ENCODE data around the gene FFAR4. TPM values are rescaled to one million over a fixed set of nuclear protein-coding genes. Genes with fewer than 3 reads are reported as not detected.

FFAR4 gene
- total and polyA plus RNA-seq, 2 of the 8 experiments (the other 6 are each of a cell fraction or from before 2014, with no cell fraction given) = not detected

GRCh38 chr10:93570383-93570782 is 3.9 kb downstream of the FFAR4 start:
- Histone ChIP-seq H4K8ac (ENCODE audit: extremely low read depth, insufficient read depth, low read length) (no peak overlapping the region), H3K56ac (replicated peaks; ENCODE audit: insufficient read length, low read depth, low read length) (no peak overlapping the region), H3K27me3 (replicated peaks in 1 of 4; ENCODE audit: control insufficient read depth in 3 of 4, extremely low read depth in 1 of 4, insufficient read depth in 3 of 4, low read length in 3 of 4) (peaks cover 33 to 66% (median 58%) of the 10 kb centered on the region in 4 experiments), H3K14ac (ENCODE audit: insufficient read length) (no peak overlapping the region), H3K4me1 (replicated peaks in 1 of 4; ENCODE audit: control insufficient read depth in 3 of 4, insufficient read depth in 4 of 4, low read length in 3 of 4) (peaks cover 3 to 9% (median 7%) of the 10 kb centered on the region in 4 experiments), H3K9ac (replicated peaks in 1 of 4; ENCODE audit: extremely low read depth in 1 of 4, low read depth in 3 of 4, low read length in 3 of 4) (no peak overlapping the region), H4K20me1 (replicated peaks in 1 of 2; ENCODE audit: control insufficient read depth in 1 of 2, insufficient read depth in 2 of 2, low read length in 2 of 2) (peaks cover 0 to 2% of the 10 kb centered on the region in 2 experiments), H2BK20ac (ENCODE audit: low read length) (no peak overlapping the region), H3K9me3 (ENCODE audit: insufficient read depth in 2 of 2, low read depth in 1 of 2, low read length in 1 of 2) (no peaks in the 10 kb centered on the region), H2BK120ac (replicated peaks; ENCODE audit: low read depth, low read length) (no peak overlapping the region), H3K79me1 (ENCODE audit: low read depth, low read length) (no peaks in the 10 kb centered on the region), H2BK12ac (ENCODE audit: low read depth, low read length) (no peak overlapping the region), H4K91ac (replicated peaks; ENCODE audit: insufficient read length, low read length) (no peak overlapping the region), H3K4me2 (ENCODE audit: insufficient read depth in 1 of 2, low read depth in 2 of 2, low read length in 2 of 2) (no peak overlapping the region), H3K4ac (replicated peaks; ENCODE audit: insufficient read length, low read depth, low read length) (no peak overlapping the region), H2AK5ac (ENCODE audit: low read depth, low read length) (no peak overlapping the region), H4K5ac (ENCODE audit: insufficient read length, low read depth, low read length) (no peak overlapping the region), H3K4me3 (ENCODE audit: extremely low read depth in 1 of 4, insufficient read depth in 2 of 4, low read depth in 3 of 4, low read length in 4 of 4) (no peak overlapping the region), H2BK5ac (ENCODE audit: low read depth, low read length) (no peak overlapping the region), H3K79me2 (ENCODE audit: control insufficient read depth in 1 of 2, insufficient read depth in 2 of 2, low read length in 2 of 2) (no peaks in the 10 kb centered on the region), H3K23me2 (ENCODE audit: low read depth, low read length) (peaks cover 4% of the 10 kb centered on the region; the same call in 1 of the 2 replicates), H3K36me3 (ENCODE audit: control insufficient read depth in 2 of 4, insufficient read depth in 4 of 4, low read length in 3 of 4) (no peaks in the 10 kb centered on the region; a peak in 1 of 8 replicates), H3K27ac (ENCODE audit: low read depth, low read length) (no peak overlapping the region), H2BK15ac (ENCODE audit: low read length) (no peak overlapping the region), H2AFZ (ENCODE audit: low read length) (no peak overlapping the region), H3K23ac (ENCODE audit: insufficient read length) (no peak overlapping the region), H3K18ac (ENCODE audit: extremely low read depth, low read length) (no peak overlapping the region)
- no peak for FAIRE-seq
- CTCF ChIA-PET (ENCODE audit: partially characterized antibody) = interaction anchor here (0.6 to 1.2 kb wide), 5 partner anchors 12 to 648 kb away, joined by 3 to 5 read pairs (median 4); no protein-coding TSS in a partner anchor
- DNase-seq (ENCODE audit: low read depth in 1 of 2, low spot score in 2 of 2) = no peak
- TF ChIP-seq POU5F1 (IDR thresholded peaks at IDR 0.05; ENCODE audit: low read depth, low read length) (no peak), EP300 (IDR thresholded peaks at IDR 0.05; ENCODE audit: borderline replicate concordance in 1 of 2, low read depth in 2 of 2, low read length in 2 of 2) (no peak)
- WGBS, 2 experiments (ENCODE audit: extremely low coverage in 1 of 2, insufficient coverage in 1 of 2, insufficient read length in 1 of 2, insufficient replicate concordance in 2 of 2, low coverage in 1 of 2, low lambda C conversion rate in 2 of 2, missing lambda C conversion rate in 1 of 2) = 73% methylated on average over 3 of the region's 3 CpGs; no CpG with 5 or more reads in 1 of the 2 experiments
- POLR2A ChIA-PET (ENCODE audit: partially characterized antibody) = no interaction called here

Measured in H1 (cell line).